ENCODE data around the gene ZFAND4.

ZFAND4 gene

DNA sequence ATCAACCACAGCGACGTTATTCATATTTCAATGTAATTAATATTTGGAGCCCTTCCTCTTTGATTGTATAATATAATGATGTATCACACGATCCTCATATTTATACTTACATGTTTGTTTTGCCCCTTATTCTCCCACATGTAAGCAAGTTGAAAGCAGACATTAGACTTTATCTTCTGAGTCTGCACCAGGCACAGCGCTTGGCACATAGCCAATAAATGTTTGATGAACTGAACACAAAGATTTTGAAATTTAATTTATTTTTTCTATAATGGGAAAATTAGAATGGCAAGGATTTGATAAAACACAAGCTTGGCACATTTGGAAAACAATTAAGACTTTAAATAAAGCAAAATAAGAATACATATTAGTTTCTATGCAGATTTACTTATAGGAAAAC is 31.6 kb downstream of the ZFAND4 start:
- no peak overlapping the region for H2AFZ ChIP-seq (ENCODE audit: low read depth, low read length, severe bottlenecking)
- TF ChIP-seq CTCF (IDR thresholded peaks at IDR 0.05; ENCODE audit: insufficient read depth, low read length, poor library complexity, severe bottlenecking) (no peak), EZH2phosphoT487 (conservative IDR thresholded peaks at IDR 0.05; ENCODE audit: low read length) (no peak)
- no peak overlapping the region for H3K27ac ChIP-seq (ENCODE audit: low read depth, low read length)
- peaks cover 64% of the 10 kb centered on the region for H3K36me3 ChIP-seq (ENCODE audit: low read length)
- H3K9me2 ChIP-seq (replicated peaks; ENCODE audit: insufficient read depth, low read length), result no peaks in the 10 kb centered on the region
- H3K4me2 ChIP-seq (ENCODE audit: low read depth, low read length, poor library complexity, severe bottlenecking), result no peak overlapping the region
- H3K4me3 ChIP-seq (ENCODE audit: insufficient read depth, low read length, poor library complexity, severe bottlenecking), result no peak overlapping the region
- H3K79me2 ChIP-seq (ENCODE audit: insufficient read depth, low read length), result peaks cover 54% of the 10 kb centered on the region
- no peak overlapping the region for H3K9ac ChIP-seq (ENCODE audit: low read length)
- no peaks in the 10 kb centered on the region for H3K27me3 ChIP-seq (ENCODE audit: low read length)
- H3K9me3 ChIP-seq (ENCODE audit: insufficient read depth, low read length), result no peaks in the 10 kb centered on the region
- H3F3A ChIP-seq (ENCODE audit: insufficient read depth), result peaks cover 7% of the 10 kb centered on the region; the same call in 1 of the 2 replicates
- H4K20me1 ChIP-seq (ENCODE audit: low read depth, low read length), result no peaks in the 10 kb centered on the region

- no peaks in the 10 kb centered on the region for H3K27me3 ChIP-seq (ENCODE audit: low read length)
- peaks cover 12% of the 10 kb centered on the region; the same call in 1 of the 2 replicates for H3F3A ChIP-seq (ENCODE audit: insufficient read depth)
- no peak overlapping the region for H2AFZ ChIP-seq (ENCODE audit: low read depth, low read length, severe bottlenecking)
- H3K9me3 ChIP-seq (ENCODE audit: insufficient read depth, low read length), result no peaks in the 10 kb centered on the region
- H3K36me3 ChIP-seq (ENCODE audit: low read length), result peaks cover 64% of the 10 kb centered on the region
- no peaks in the 10 kb centered on the region for H3K9me2 ChIP-seq (replicated peaks; ENCODE audit: insufficient read depth, low read length)
- no peak overlapping the region for H3K9ac ChIP-seq (ENCODE audit: low read length)
- peaks cover 51% of the 10 kb centered on the region for H3K79me2 ChIP-seq (ENCODE audit: insufficient read depth, low read length)
- H3K4me2 ChIP-seq (ENCODE audit: low read depth, low read length, poor library complexity, severe bottlenecking), result no peak overlapping the region
- TF ChIP-seq EZH2phosphoT487 (conservative IDR thresholded peaks at IDR 0.05; ENCODE audit: low read length) (no peak), CTCF (IDR thresholded peaks at IDR 0.05; ENCODE audit: insufficient read depth, low read length, poor library complexity, severe bottlenecking) (no peak)
- no peak overlapping the region for H3K4me3 ChIP-seq (ENCODE audit: insufficient read depth, low read length, poor library complexity, severe bottlenecking)
- H4K20me1 ChIP-seq (ENCODE audit: low read depth, low read length), result no peaks in the 10 kb centered on the region
- no peak overlapping the region for H3K27ac ChIP-seq (ENCODE audit: low read depth, low read length)
Measured at GRCh38 chr10:45640049-45640448, 32.5 kb downstream of the ZFAND4 start.

DNA sequence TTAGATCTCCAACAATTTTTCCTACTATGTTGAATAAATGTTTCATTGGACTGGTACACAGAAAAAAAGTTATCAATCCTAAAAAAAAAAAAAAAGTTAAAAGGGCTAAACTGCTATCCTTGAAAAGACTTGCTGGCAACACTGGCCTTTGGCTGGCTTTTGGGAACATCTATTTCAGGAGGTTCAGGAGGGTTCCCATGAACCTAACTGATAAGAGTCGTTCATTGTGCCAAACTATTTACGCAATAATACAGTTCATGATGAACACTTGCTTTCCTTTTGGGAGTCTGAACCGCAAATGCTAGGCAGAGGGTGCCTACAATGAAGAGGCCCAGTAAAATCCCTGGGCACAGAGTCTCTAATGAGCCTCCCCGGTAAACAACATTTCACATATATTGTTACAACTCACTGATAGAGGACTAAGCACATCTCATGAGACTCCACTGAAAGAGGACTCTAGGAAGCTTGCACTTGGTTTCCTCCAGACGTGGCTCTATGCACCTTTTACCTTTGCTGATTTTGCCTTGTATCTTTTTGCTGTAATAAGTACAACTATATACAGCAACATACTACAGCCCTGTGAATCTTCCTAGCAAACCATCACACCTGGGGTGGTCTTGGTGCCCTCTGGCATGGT is 45.0 kb downstream of the ZFAND4 start:
- peaks cover 7% of the 10 kb centered on the region; the same call in 1 of the 2 replicates for H4K20me1 ChIP-seq (ENCODE audit: low read depth, low read length)
- H3K9me3 ChIP-seq (ENCODE audit: insufficient read depth, low read length), result no peaks in the 10 kb centered on the region
- no peak overlapping the region for H3K4me2 ChIP-seq (ENCODE audit: low read depth, low read length, poor library complexity, severe bottlenecking)
- H3K27ac ChIP-seq (ENCODE audit: low read depth, low read length), result no peak overlapping the region
- no peaks in the 10 kb centered on the region for H3K9me2 ChIP-seq (replicated peaks; ENCODE audit: insufficient read depth, low read length)
- H3K27me3 ChIP-seq (ENCODE audit: low read length), result no peaks in the 10 kb centered on the region
- H3K79me2 ChIP-seq (ENCODE audit: insufficient read depth, low read length), result peaks cover 45% of the 10 kb centered on the region
- H2AFZ ChIP-seq (ENCODE audit: low read depth, low read length, severe bottlenecking), result no peak overlapping the region
- peaks cover 8% of the 10 kb centered on the region; the same call in 1 of the 2 replicates for H3F3A ChIP-seq (ENCODE audit: insufficient read depth)
- no peak overlapping the region for H3K4me3 ChIP-seq (ENCODE audit: insufficient read depth, low read length, poor library complexity, severe bottlenecking)
- H3K9ac ChIP-seq (ENCODE audit: low read length), result no peak overlapping the region
- TF ChIP-seq EZH2phosphoT487 (conservative IDR thresholded peaks at IDR 0.05; ENCODE audit: low read length) (no peak), CTCF (IDR thresholded peaks at IDR 0.05; ENCODE audit: insufficient read depth, low read length, poor library complexity, severe bottlenecking) (no peak)
- H3K36me3 ChIP-seq (ENCODE audit: low read length), result peaks cover 44% of the 10 kb centered on the region
